Omental fat pad (tissue), 4 donors: ENCODE results near the gene ERCC6L2. TPM values are rescaled to one million over a fixed set of nuclear protein-coding genes. Genes with fewer than 3 reads are reported as not detected.

Experiments
- ATAC-seq: fragments of 150-250 bp; one replicate; pipeline ENCODE4 v1.9.1; 2016; ENCODE audit warnings: mild to moderate bottlenecking, moderate library complexity; ENCODE audit not compliant: low FRiP score
- DNase-seq: peaks from one replicate; pipeline ENCODE4 v3.0.0-alpha.2; 2019; ENCODE audit warnings: low spot score
- total RNA-seq, 4 donors: library from RNA; depleted of rRNA; stranded (reverse); fragments of >200 nt; gene quantifications; one replicate each; pipeline ENCODE4 v1.1.0, GENCODE V29; 2016
- TF ChIP-seq, protein P1 (sequence below), 3 donors: fragments of 450-650 bp; IDR thresholded peaks; one replicate each; pipeline ENCODE4 v1.5.1; 2016 to 2017; ENCODE audit warnings: antibody characterized with exemption in 3 of 3, mild to moderate bottlenecking in 3 of 3, moderate library complexity in 2 of 3

The ERCC6L2 gene
- total RNA-seq, 4 donors from 2014 or later, result 48.9 to 84.6 (median 58.1) TPM

DNA sequence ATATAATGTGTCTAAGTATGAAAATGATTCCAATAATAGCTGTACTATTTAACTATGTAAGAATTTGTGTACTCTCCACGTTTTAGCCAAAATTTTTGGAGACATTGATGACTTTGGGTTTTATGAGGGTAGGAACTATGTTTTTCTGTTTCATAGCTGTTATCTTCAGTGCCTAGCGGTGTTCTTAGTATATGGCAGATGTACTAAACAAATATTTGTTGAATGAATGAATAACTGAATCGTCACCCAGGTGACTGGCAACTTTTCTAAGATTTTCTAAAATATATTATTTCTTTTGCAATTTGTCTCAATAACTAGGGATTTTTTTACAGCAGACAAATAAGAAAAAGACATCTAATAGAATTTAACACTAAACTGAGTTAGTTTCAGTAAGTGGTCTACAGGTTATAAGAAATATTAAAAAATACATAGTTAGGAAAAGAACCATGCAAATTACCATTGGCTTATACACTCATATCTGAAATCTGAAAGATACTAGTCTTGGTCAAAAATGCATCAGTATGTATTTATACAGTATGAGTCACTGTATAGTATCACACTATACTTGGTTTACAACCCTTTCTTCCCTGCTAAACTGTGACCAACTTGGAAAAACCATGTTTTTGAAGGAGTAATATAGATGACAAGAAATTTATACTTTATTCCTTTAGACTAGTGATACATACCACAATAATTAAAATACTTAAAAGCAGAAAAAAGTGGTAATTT, 10.5 kb upstream of the ERCC6L2 start:
- DNase-seq, result no peak
- TF ChIP-seq, protein P1, sequence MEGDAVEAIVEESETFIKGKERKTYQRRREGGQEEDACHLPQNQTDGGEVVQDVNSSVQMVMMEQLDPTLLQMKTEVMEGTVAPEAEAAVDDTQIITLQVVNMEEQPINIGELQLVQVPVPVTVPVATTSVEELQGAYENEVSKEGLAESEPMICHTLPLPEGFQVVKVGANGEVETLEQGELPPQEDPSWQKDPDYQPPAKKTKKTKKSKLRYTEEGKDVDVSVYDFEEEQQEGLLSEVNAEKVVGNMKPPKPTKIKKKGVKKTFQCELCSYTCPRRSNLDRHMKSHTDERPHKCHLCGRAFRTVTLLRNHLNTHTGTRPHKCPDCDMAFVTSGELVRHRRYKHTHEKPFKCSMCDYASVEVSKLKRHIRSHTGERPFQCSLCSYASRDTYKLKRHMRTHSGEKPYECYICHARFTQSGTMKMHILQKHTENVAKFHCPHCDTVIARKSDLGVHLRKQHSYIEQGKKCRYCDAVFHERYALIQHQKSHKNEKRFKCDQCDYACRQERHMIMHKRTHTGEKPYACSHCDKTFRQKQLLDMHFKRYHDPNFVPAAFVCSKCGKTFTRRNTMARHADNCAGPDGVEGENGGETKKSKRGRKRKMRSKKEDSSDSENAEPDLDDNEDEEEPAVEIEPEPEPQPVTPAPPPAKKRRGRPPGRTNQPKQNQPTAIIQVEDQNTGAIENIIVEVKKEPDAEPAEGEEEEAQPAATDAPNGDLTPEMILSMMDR (IDR thresholded peaks at IDR 0.05), result no peak
- ATAC-seq, result no peak

DNA sequence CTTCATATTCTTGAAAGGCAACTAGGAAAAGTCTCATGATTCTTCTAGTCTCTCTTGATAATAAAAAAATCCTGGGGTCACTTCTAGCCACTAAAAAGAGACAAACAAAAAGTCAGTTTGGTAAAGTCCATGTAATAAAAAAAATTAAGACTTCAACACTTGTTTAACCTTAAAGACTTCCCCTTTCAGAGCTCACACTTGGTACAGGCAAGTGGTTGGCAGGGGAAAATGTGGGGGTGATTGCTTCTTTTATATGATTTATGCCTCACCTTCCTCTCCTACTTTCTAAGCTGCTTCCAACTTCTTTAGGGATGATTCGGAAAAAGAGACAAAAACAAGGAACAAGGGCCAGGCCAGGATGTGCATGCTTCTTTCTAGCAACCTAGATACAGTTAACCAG, 5.1 kb upstream of the ERCC6L2 start:
- no peak for DNase-seq
- no peak for ATAC-seq
- TF ChIP-seq, protein P1 (IDR thresholded peaks at IDR 0.05), result no peak

DNA sequence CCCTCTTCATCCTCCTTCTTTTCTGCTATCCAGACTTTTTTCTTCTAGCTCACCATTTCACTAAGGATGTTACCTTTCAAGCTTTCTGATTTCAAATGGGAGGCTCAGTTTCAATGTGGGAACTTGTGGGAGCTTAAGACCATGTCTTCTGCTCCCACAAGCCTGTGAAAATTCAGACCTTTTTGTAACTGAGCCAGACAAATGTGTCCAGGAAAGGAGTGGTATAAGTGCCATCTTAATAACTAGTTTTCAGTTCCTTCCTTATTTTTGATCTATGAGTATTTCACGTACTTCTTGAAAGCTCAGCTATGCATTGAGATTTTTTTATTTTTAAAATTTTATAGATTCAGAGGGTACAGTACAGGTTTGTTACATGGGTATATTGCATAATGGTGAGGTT, 4.6 kb upstream of the ERCC6L2 start:
- TF ChIP-seq, protein P1 (IDR thresholded peaks at IDR 0.05), result no peak
- DNase-seq, result no peak
- no peak for ATAC-seq

GRCh38 chr9:95874303-95874988, 1.0 kb upstream of the ERCC6L2 start:
- no peak for ATAC-seq
- no peak for DNase-seq
- TF ChIP-seq, protein P1 (IDR thresholded peaks at IDR 0.05), result no peak

GRCh38 chr9:95874989-95875304, 544 bp upstream of the ERCC6L2 start:
- DNase-seq, result peak; percentile 45
- peak; percentile 63 for ATAC-seq
- TF ChIP-seq, protein P1 (IDR thresholded peaks at IDR 0.05), result no peak

DNA sequence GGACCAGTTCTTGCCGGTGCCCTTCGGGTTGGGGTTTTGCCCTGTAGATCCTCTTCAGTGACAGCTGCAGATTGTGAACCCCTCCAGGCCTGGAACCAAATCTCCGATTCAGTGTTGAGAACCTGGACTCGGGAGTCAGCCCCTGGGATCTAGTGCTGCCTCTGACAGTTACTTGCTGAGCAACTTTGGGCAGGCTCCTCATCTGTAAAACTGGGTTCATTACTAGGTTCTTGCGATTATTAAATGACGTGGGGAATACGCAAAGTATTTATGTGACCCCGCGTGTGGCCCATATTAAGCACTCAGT, 600 bp downstream of the ERCC6L2 start:
- DNase-seq, result no peak
- TF ChIP-seq, protein P1 (IDR thresholded peaks at IDR 0.05), result no peak
- peak; percentile 41 for ATAC-seq

DNA sequence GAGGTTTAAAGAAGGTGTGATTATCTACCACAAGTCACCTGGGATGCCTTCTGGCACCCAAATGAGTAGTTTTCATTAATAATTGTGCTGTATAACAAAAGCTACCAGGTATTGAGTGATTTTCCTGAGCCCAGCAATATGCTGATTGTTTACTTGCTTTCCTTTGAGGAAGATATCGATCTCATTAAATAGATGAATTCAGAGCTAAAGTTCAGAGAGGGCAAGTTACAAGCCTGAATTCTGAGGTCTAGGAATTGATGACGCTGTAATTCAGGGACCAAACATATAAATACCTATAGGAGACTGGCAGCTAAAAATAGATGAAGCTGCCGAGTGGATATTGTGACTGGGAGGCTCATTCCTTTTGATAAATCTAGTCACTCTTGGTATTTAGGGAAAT, 1.1 kb downstream of the ERCC6L2 start:
- TF ChIP-seq, protein P1 (IDR thresholded peaks at IDR 0.05), result no peak
- ATAC-seq (no peak), DNase-seq (no peak)
